Keratinocyte (primary cell): ENCODE results near the gene ZNF207. TPM values are rescaled to one million over a fixed set of nuclear protein-coding genes. Genes with fewer than 3 reads are reported as not detected.
"Not testable (repeated sequence)": the region's sequence is repeated elsewhere in the genome, so short reads cannot be mapped to it uniquely, and the experiment has no call there.

Experiments used
- DNase-seq: peaks from one replicate; pipeline ENCODE4 v3.0.0-alpha.2; 2011; ENCODE audit warnings: low read depth, missing footprints, low spot score
- FAIRE-seq: peaks from 2 replicates; lab custom pipeline; 2011; peaks lifted over from hg19 to GRCh38; lab: Jason Lieb, UNC
- H2AFZ ChIP-seq: 2 replicates; pipeline ENCODE4 v1.6.0; 2012; ENCODE audit warnings: low read length, control low read depth, inconsistent platforms; ENCODE audit not compliant: control insufficient read depth
- H3K27ac ChIP-seq: 2 replicates; pipeline ENCODE4 v1.5.1; 2011; ENCODE audit warnings: low read length; ENCODE audit not compliant: control insufficient read depth, insufficient read depth
- H3K27me3 ChIP-seq: 3 replicates; pipeline ENCODE4 v1.6.0; 2011; ENCODE audit warnings: low read length; ENCODE audit not compliant: control insufficient read depth, insufficient read depth; ENCODE audit errors: extremely low read depth
- H3K36me3 ChIP-seq, 2 experiments: 2 replicates in 1 of 2; 3 replicates in 1 of 2; pipeline ENCODE4 v1.5.1; 2011; ENCODE audit warnings: low read length in 2 of 2, mild to moderate bottlenecking in 1 of 2; ENCODE audit not compliant: control insufficient read depth in 2 of 2, insufficient read depth in 2 of 2; ENCODE audit errors: extremely low read depth in 1 of 2
- H3K4me1 ChIP-seq: 3 replicates; pipeline ENCODE4 v1.5.1; 2011; ENCODE audit warnings: low read length; ENCODE audit not compliant: control insufficient read depth, insufficient read depth; ENCODE audit errors: extremely low read depth
- H3K4me2 ChIP-seq: 3 replicates; pipeline ENCODE4 v1.6.0; 2011; ENCODE audit warnings: low read depth, low read length; ENCODE audit not compliant: control insufficient read depth, insufficient read depth; ENCODE audit errors: extremely low read depth
- H3K4me3 ChIP-seq, 3 experiments: fragments of 200-600 bp in 1 of 3; sonication (generic) in 1 of 3; 2 replicates in 2 of 3; 3 replicates in 1 of 3; pipeline ENCODE4 v1.5.1; 2011 to 2016; ENCODE audit warnings: low read length in 3 of 3, mild to moderate bottlenecking in 3 of 3, control low read depth in 2 of 3, inconsistent platforms in 1 of 3, low read depth in 1 of 3, mixed read lengths in 1 of 3, mixed run types in 1 of 3, moderate library complexity in 1 of 3; ENCODE audit not compliant: control insufficient read depth in 2 of 3, insufficient read depth in 2 of 3; ENCODE audit errors: extremely low read depth in 1 of 3
- H3K79me2 ChIP-seq: 2 replicates; pipeline ENCODE4 v1.6.0; 2012; ENCODE audit warnings: low read length; ENCODE audit not compliant: control insufficient read depth, insufficient read depth
- H3K9ac ChIP-seq: 3 replicates; pipeline ENCODE4 v1.6.0; 2011; ENCODE audit warnings: low read length; ENCODE audit not compliant: control insufficient read depth, insufficient read depth; ENCODE audit errors: extremely low read depth
- H3K9me1 ChIP-seq: 3 replicates; pipeline ENCODE4 v1.6.0; 2011; ENCODE audit warnings: low read length; ENCODE audit not compliant: control insufficient read depth, insufficient read depth; ENCODE audit errors: extremely low read depth
- H3K9me3 ChIP-seq: 2 replicates; pipeline ENCODE4 v1.5.1; 2012; ENCODE audit warnings: low read depth, low read length; ENCODE audit not compliant: control insufficient read depth
- H4K20me1 ChIP-seq: 3 replicates; pipeline ENCODE4 v1.6.0; 2011; ENCODE audit warnings: low read length; ENCODE audit not compliant: control insufficient read depth, insufficient read depth; ENCODE audit errors: extremely low read depth
- CTCF ChIP-seq, 3 experiments: IDR thresholded peaks in 1 of 3; conservative IDR thresholded peaks in 1 of 3; optimal IDR thresholded peaks in 1 of 3; 2 replicates in 2 of 3; 3 replicates in 1 of 3; pipeline versions ENCODE3 to v1.5.1; 2011; ENCODE audit warnings: low read length in 3 of 3, mild to moderate bottlenecking in 3 of 3, moderate library complexity in 2 of 3, control low read depth in 1 of 3, inconsistent platforms in 1 of 3; ENCODE audit not compliant: insufficient read depth in 2 of 3; ENCODE audit errors: extremely low read depth in 1 of 3
- EZH2 ChIP-seq: IDR thresholded peaks from one replicate; pipeline ENCODE4 v1.6.1; 2012; ENCODE audit warnings: inconsistent platforms, mild to moderate bottlenecking, low read length, moderate library complexity
- dilution Hi-C: fragments of 300-500 bp; cut with MboI; formaldehyde crosslinking; loops from one replicate; pipeline ENCODE4 v1.7.0; 2020; ENCODE audit warnings: low sequenced_read_pairs; ENCODE audit not compliant: extremely low pct_ligation_motif_present
- polyA plus RNA-seq, 5 experiments: library from polyadenylated mRNA; depleted of rRNA in 3 of 5; stranded (reverse) in 3 of 5; stranded (forward) in 1 of 5; unstranded in 1 of 5; fragments of >200 nt; gene quantifications; 1 replicate in 1 of 5; 2 replicates in 3 of 5; 3 replicates in 1 of 5; pipeline versions ENCODE4 v1.2.1 to v1.2.3, GENCODE V29; 2011 to 2012; ENCODE audit warnings: missing spikeins in 2 of 5, low read depth in 1 of 5, low replicate concordance in 1 of 5

The ZNF207 gene
- polyA plus RNA-seq, 1 donor (not counting 4 experiments of a cell fraction or from before 2014, with no cell fraction given): 172 TPM

- dilution Hi-C loops: no loop called here
- Histone ChIP-seq H3K9me1 (no peaks in the 10 kb centered on the region), H3K9me3 (no peaks in the 10 kb centered on the region), H3K36me3 (peaks cover 4 to 14% of the 10 kb centered on the region in 2 experiments), H4K20me1 (peaks cover 2% of the 10 kb centered on the region), H3K4me3 (no peak overlapping the region), H3K27me3 (no peaks in the 10 kb centered on the region), H3K79me2 (no peaks in the 10 kb centered on the region), H3K4me2 (no peak overlapping the region), H3K4me1 (peaks cover 3% of the 10 kb centered on the region), H3K9ac (no peak overlapping the region), H2AFZ (no peak overlapping the region), H3K27ac (peak overlapping the region; percentile 2)
- no peak for TF ChIP-seq CTCF (optimal IDR thresholded peaks at IDR 0.05 in 1 of 3, IDR thresholded peaks at IDR 0.05 in 1 of 3, conservative IDR thresholded peaks at IDR 0.05 in 1 of 3; ENCODE audit: extremely low read depth in 1 of 3, insufficient read depth in 2 of 3, low read length in 3 of 3)
- TF ChIP-seq EZH2: no peak
- no peak for DNase-seq
- no peak for FAIRE-seq
Observed at GRCh38 chr17:32386844-32387243, 36.9 kb downstream of the ZNF207 start.

- H3K36me3 ChIP-seq, DNase-seq, H3K27me3 ChIP-seq, H3K4me1 ChIP-seq, H3K9me1 ChIP-seq, FAIRE-seq, H3K9me3 ChIP-seq, H4K20me1 ChIP-seq, H3K79me2 ChIP-seq, H3K4me2 ChIP-seq, H3K4me3 ChIP-seq, H3K9ac ChIP-seq, H3K27ac ChIP-seq, H2AFZ ChIP-seq, dilution Hi-C loops: not testable (repeated sequence)
Observed at GRCh38 chr17:32388128-32388527, 38.2 kb downstream of the ZNF207 start.
